ENCODE results near the gene PKP2. TPM values are rescaled to one million over a fixed set of nuclear protein-coding genes. Genes with fewer than 3 reads are reported as not detected.

The PKP2 gene
- total and polyA plus RNA-seq, 2 of the 4 experiments (the other 2 are of a cell fraction): 0.10 to 0.18 TPM

DNA sequence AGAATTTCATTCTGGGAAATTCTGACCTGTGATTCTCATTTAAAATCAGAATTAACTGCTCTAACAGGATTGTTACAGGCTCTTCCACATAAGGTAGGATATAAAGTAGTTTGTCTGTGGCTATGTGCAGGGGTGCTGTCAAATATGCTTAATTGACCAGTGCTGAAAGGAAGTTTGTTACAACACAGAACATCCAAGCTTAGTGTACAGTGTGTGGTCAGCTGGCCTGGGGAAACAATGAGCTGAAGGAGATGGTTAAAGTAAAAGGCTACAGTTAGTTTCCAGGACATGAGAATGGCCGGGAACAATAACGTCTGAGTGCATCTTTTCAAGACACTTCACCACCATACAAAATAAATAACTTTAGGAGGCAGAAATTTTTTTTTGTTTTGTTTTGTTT, 68.0 kb downstream of the PKP2 start:
- no CpG with 5 or more reads among the region's 2 CpGs for WGBS, 2 experiments (ENCODE audit: extremely low coverage in 2 of 2, insufficient read length in 1 of 2)
- Histone ChIP-seq H2BK20ac (ENCODE audit: low read depth, low read length) (no peak overlapping the region), H2AK5ac (ENCODE audit: low read depth, low read length) (no peak overlapping the region), H2AK9ac (replicated peaks; ENCODE audit: low read depth, low read length, poor library complexity) (no peak overlapping the region), H4K91ac (ENCODE audit: insufficient read depth, low read depth, low read length) (no peak overlapping the region), H3K56ac (ENCODE audit: extremely low read depth, insufficient read depth, low read length) (no peak overlapping the region), H4K5ac (ENCODE audit: low read depth, low read length) (no peak overlapping the region), H3K23ac (ENCODE audit: low read depth, low read length) (no peak overlapping the region), H3K27me3 (ENCODE audit: control insufficient read depth, insufficient read depth, low read length) (no peaks in the 10 kb centered on the region), H3K9me1 (ENCODE audit: insufficient read depth, low read length) (no peaks in the 10 kb centered on the region), H3K14ac (replicated peaks; ENCODE audit: low read depth, low read length) (no peak overlapping the region), H4K20me1 (ENCODE audit: insufficient read depth, low read length) (no peaks in the 10 kb centered on the region), H4K8ac (ENCODE audit: low read depth in 2 of 2, low read length in 2 of 2) (no peak overlapping the region), H3K4me2 (ENCODE audit: low read depth, low read length) (no peak overlapping the region), H3K4ac (ENCODE audit: low read depth, low read length) (no peak overlapping the region), H3K4me3 (ENCODE audit: insufficient read depth, low read depth, low read length) (no peak overlapping the region), H3K4me1 (ENCODE audit: control insufficient read depth, insufficient read depth, low read length) (no peaks in the 10 kb centered on the region), H3K18ac (ENCODE audit: low read depth, low read length) (no peak overlapping the region), H2BK120ac (ENCODE audit: low read depth, low read length) (no peak overlapping the region), H3K9me3 (ENCODE audit: control insufficient read depth, insufficient read depth, low read length) (no peaks in the 10 kb centered on the region), H3K9ac (ENCODE audit: low read depth, low read length) (no peak overlapping the region), H2BK5ac (ENCODE audit: low read depth, low read length, poor library complexity, severe bottlenecking) (no peak overlapping the region), H3K36me3 (ENCODE audit: control insufficient read depth, insufficient read depth, low read length) (no peaks in the 10 kb centered on the region), H2BK15ac (ENCODE audit: low read depth, low read length) (no peak overlapping the region), H2AFZ (replicated peaks; ENCODE audit: low read length, poor library complexity) (no peak overlapping the region), H3K79me1 (ENCODE audit: low read depth in 1 of 2, low read length in 2 of 2) (no peaks in the 10 kb centered on the region), H3K27ac (ENCODE audit: insufficient read depth, low read length) (no peak overlapping the region)
- in situ Hi-C loops (cut with MboI; ENCODE audit: low sequenced_read_pairs) (no loop called here), dilution Hi-C loops (cut with HindIII; ENCODE audit: low sequenced_read_pairs, unreplicated experiment) (no loop called here), intact Hi-C loops (cut with micrococcal nuclease) (no loop called here)
- ATAC-seq (ENCODE audit: low read depth): no peak
- CTCF ChIA-PET: no interaction called here
- no TSS peak for BruUV-seq (replicated peaks)
- POLR2A ChIA-PET (ENCODE audit: unreplicated experiment): no interaction called here
- DNase-seq: no peak
- no peak for TF ChIP-seq NFE2L2 (IDR thresholded peaks at IDR 0.05; ENCODE audit: low read depth, low read length)
- TF ChIP-seq RAD21 (IDR thresholded peaks at IDR 0.05; ENCODE audit: low read length): no peak
- TF ChIP-seq, protein P1, sequence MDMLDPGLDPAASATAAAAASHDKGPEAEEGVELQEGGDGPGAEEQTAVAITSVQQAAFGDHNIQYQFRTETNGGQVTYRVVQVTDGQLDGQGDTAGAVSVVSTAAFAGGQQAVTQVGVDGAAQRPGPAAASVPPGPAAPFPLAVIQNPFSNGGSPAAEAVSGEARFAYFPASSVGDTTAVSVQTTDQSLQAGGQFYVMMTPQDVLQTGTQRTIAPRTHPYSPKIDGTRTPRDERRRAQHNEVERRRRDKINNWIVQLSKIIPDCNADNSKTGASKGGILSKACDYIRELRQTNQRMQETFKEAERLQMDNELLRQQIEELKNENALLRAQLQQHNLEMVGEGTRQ (IDR thresholded peaks at IDR 0.05; ENCODE audit: low read depth, low read length): no peak
- TF ChIP-seq RFX5 (IDR thresholded peaks at IDR 0.05; ENCODE audit: low read depth, low read length): no peak
- no peak for TF ChIP-seq FOS (IDR thresholded peaks at IDR 0.05; ENCODE audit: low read depth, low read length)
